HepG2 (cell line): Measurements from ENCODE around the gene RSPRY1. TPM values are rescaled to one million over a fixed set of nuclear protein-coding genes. Genes with fewer than 3 reads are reported as not detected.
A peak's percentile ranks its signal among the peaks of the same experiment; 100 is the strongest.

ENCODE experiments used
- CCAR2 ChIP-seq: fragments of 200-400 bp; formaldehyde crosslinking; optimal IDR thresholded peaks from 2 replicates; pipeline ENCODE3; 2018; ENCODE audit warnings: low read depth, mild to moderate bottlenecking, low read length, moderate library complexity
- RFX5 ChIP-seq: IDR thresholded peaks from 2 replicates; pipeline ENCODE4 v1.6.1; 2011; ENCODE audit warnings: low read depth, low read length, improper control_type of control experiment
- ZNF256 ChIP-seq: sonication (generic); formaldehyde crosslinking; conservative IDR thresholded peaks from 2 replicates; pipeline ENCODE4 v1.4.0; 2020; ENCODE audit warnings: missing genetic modification reagents
- polyA plus RNA-seq, 8 experiments: library from polyadenylated mRNA; depleted of rRNA in 3 of 8; stranded (reverse) in 7 of 8; unstranded in 1 of 8; fragments of >200 nt; fragmentation: Illumina TruSeq in 4 of 8; extraction: Trizol in 4 of 8; gene quantifications; 2 replicates each; pipeline versions ENCODE4 v1.2.1 to v1.2.3, GENCODE V29; 2011 to 2016; ENCODE audit warnings: low read depth in 4 of 8, missing spikeins in 1 of 8, mixed read lengths in 1 of 8; ENCODE audit not compliant: insufficient read depth in 1 of 8
- total RNA-seq, 5 experiments: library from RNA; depleted of rRNA; stranded (reverse); fragments of >200 nt; fragmentation: Illumina TruSeq; extraction: Trizol; gene quantifications; 2 replicates each; pipeline ENCODE4 v1.2.3, GENCODE V29; 2016; ENCODE audit warnings: low read depth in 1 of 5
- TF ChIP-seq, protein P1 (sequence below): IDR thresholded peaks from 2 replicates; pipeline ENCODE4 v1.6.1; 2016
- TF ChIP-seq, protein P2 (sequence below): sonication (generic); formaldehyde crosslinking; IDR thresholded peaks from 2 replicates; pipeline ENCODE4 v1.4.0; 2020; ENCODE audit warnings: mild to moderate bottlenecking, missing genetic modification reagents
- TF ChIP-seq, protein P3 (sequence below): sonication (generic); formaldehyde crosslinking; IDR thresholded peaks from 2 replicates; pipeline ENCODE4 v1.4.0; 2020; ENCODE audit warnings: missing genetic modification reagents, borderline replicate concordance
- TF ChIP-seq, protein P4 (sequence below): sonication (generic); formaldehyde crosslinking; IDR thresholded peaks from 2 replicates; pipeline ENCODE4 v1.5.1; 2020; ENCODE audit warnings: mild to moderate bottlenecking, missing genetic modification reagents, borderline replicate concordance
- TF ChIP-seq, protein P5 (sequence below): conservative IDR thresholded peaks from 2 replicates; pipeline ENCODE4 v1.6.1; 2018; ENCODE audit warnings: missing genetic modification reagents

RSPRY1 gene
- total and polyA plus RNA-seq, 2 of the 13 experiments (the other 11 are each of a cell fraction or from before 2014, with no cell fraction given) = 53.4 to 61.0 TPM

DNA sequence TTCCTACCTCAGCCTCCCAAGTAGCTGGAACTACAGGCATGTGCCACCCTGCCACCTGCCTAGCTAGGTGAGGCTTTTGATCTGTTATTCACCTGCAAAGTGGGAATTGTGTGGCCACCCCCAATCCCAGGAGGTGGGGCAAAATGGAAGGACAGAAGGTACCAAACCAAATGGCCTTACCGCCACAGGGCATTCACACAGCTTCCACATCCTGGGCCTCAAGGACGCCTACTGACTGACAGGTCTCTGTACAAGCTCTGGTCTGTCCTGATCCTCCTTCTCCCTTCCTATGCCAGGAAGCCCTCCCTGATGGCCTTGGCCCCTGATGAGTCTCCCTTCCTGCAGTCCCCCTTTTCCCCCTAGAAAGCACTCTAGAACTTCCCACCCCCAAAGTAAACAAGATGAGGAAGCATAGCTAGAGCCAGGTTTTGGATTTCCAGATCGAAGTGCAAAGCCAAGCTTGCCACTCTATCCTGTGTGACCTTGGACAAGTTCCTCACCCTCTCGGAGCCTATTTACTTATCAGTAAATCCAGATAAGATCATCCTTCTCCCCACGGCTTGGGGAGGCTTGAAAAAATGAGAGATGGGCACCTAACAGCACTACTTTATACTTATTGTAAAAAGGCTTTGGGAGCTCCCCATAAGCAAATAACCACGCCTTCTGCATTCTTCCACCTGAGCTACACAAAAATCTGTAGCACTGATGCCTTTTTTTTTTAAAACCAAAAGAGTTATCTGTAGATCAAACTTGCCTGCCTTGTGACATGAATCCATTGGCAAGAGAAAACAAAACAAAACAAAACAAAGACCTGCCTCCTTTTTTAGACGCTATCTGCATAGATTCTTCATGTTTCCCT is 93.9 kb downstream of the RSPRY1 start (continued):
- TF ChIP-seq RFX5 = no peak
- no peak for TF ChIP-seq CCAR2
- TF ChIP-seq, protein P1, sequence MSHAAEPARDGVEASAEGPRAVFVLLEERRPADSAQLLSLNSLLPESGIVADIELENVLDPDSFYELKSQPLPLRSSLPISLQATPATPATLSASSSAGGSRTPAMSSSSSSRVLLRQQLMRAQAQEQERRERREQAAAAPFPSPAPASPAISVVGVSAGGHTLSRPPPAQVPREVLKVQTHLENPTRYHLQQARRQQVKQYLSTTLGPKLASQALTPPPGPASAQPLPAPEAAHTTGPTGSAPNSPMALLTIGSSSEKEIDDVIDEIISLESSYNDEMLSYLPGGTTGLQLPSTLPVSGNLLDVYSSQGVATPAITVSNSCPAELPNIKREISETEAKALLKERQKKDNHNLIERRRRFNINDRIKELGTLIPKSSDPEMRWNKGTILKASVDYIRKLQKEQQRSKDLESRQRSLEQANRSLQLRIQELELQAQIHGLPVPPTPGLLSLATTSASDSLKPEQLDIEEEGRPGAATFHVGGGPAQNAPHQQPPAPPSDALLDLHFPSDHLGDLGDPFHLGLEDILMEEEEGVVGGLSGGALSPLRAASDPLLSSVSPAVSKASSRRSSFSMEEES = peak; percentile 85
- TF ChIP-seq, protein P2, sequence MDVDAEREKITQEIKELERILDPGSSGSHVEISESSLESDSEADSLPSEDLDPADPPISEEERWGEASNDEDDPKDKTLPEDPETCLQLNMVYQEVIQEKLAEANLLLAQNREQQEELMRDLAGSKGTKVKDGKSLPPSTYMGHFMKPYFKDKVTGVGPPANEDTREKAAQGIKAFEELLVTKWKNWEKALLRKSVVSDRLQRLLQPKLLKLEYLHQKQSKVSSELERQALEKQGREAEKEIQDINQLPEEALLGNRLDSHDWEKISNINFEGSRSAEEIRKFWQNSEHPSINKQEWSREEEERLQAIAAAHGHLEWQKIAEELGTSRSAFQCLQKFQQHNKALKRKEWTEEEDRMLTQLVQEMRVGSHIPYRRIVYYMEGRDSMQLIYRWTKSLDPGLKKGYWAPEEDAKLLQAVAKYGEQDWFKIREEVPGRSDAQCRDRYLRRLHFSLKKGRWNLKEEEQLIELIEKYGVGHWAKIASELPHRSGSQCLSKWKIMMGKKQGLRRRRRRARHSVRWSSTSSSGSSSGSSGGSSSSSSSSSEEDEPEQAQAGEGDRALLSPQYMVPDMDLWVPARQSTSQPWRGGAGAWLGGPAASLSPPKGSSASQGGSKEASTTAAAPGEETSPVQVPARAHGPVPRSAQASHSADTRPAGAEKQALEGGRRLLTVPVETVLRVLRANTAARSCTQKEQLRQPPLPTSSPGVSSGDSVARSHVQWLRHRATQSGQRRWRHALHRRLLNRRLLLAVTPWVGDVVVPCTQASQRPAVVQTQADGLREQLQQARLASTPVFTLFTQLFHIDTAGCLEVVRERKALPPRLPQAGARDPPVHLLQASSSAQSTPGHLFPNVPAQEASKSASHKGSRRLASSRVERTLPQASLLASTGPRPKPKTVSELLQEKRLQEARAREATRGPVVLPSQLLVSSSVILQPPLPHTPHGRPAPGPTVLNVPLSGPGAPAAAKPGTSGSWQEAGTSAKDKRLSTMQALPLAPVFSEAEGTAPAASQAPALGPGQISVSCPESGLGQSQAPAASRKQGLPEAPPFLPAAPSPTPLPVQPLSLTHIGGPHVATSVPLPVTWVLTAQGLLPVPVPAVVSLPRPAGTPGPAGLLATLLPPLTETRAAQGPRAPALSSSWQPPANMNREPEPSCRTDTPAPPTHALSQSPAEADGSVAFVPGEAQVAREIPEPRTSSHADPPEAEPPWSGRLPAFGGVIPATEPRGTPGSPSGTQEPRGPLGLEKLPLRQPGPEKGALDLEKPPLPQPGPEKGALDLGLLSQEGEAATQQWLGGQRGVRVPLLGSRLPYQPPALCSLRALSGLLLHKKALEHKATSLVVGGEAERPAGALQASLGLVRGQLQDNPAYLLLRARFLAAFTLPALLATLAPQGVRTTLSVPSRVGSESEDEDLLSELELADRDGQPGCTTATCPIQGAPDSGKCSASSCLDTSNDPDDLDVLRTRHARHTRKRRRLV (CRISPR knock-in tag) = 0 out of 2 replicates have a peak, but pooled peaks have one; percentile 78
- TF ChIP-seq, protein P3, sequence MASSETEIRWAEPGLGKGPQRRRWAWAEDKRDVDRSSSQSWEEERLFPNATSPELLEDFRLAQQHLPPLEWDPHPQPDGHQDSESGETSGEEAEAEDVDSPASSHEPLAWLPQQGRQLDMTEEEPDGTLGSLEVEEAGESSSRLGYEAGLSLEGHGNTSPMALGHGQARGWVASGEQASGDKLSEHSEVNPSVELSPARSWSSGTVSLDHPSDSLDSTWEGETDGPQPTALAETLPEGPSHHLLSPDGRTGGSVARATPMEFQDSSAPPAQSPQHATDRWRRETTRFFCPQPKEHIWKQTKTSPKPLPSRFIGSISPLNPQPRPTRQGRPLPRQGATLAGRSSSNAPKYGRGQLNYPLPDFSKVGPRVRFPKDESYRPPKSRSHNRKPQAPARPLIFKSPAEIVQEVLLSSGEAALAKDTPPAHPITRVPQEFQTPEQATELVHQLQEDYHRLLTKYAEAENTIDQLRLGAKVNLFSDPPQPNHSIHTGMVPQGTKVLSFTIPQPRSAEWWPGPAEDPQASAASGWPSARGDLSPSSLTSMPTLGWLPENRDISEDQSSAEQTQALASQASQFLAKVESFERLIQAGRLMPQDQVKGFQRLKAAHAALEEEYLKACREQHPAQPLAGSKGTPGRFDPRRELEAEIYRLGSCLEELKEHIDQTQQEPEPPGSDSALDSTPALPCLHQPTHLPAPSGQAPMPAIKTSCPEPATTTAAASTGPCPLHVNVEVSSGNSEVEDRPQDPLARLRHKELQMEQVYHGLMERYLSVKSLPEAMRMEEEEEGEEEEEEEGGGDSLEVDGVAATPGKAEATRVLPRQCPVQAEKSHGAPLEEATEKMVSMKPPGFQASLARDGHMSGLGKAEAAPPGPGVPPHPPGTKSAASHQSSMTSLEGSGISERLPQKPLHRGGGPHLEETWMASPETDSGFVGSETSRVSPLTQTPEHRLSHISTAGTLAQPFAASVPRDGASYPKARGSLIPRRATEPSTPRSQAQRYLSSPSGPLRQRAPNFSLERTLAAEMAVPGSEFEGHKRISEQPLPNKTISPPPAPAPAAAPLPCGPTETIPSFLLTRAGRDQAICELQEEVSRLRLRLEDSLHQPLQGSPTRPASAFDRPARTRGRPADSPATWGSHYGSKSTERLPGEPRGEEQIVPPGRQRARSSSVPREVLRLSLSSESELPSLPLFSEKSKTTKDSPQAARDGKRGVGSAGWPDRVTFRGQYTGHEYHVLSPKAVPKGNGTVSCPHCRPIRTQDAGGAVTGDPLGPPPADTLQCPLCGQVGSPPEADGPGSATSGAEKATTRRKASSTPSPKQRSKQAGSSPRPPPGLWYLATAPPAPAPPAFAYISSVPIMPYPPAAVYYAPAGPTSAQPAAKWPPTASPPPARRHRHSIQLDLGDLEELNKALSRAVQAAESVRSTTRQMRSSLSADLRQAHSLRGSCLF (CRISPR knock-in tag) = no peak
- TF ChIP-seq, protein P4, sequence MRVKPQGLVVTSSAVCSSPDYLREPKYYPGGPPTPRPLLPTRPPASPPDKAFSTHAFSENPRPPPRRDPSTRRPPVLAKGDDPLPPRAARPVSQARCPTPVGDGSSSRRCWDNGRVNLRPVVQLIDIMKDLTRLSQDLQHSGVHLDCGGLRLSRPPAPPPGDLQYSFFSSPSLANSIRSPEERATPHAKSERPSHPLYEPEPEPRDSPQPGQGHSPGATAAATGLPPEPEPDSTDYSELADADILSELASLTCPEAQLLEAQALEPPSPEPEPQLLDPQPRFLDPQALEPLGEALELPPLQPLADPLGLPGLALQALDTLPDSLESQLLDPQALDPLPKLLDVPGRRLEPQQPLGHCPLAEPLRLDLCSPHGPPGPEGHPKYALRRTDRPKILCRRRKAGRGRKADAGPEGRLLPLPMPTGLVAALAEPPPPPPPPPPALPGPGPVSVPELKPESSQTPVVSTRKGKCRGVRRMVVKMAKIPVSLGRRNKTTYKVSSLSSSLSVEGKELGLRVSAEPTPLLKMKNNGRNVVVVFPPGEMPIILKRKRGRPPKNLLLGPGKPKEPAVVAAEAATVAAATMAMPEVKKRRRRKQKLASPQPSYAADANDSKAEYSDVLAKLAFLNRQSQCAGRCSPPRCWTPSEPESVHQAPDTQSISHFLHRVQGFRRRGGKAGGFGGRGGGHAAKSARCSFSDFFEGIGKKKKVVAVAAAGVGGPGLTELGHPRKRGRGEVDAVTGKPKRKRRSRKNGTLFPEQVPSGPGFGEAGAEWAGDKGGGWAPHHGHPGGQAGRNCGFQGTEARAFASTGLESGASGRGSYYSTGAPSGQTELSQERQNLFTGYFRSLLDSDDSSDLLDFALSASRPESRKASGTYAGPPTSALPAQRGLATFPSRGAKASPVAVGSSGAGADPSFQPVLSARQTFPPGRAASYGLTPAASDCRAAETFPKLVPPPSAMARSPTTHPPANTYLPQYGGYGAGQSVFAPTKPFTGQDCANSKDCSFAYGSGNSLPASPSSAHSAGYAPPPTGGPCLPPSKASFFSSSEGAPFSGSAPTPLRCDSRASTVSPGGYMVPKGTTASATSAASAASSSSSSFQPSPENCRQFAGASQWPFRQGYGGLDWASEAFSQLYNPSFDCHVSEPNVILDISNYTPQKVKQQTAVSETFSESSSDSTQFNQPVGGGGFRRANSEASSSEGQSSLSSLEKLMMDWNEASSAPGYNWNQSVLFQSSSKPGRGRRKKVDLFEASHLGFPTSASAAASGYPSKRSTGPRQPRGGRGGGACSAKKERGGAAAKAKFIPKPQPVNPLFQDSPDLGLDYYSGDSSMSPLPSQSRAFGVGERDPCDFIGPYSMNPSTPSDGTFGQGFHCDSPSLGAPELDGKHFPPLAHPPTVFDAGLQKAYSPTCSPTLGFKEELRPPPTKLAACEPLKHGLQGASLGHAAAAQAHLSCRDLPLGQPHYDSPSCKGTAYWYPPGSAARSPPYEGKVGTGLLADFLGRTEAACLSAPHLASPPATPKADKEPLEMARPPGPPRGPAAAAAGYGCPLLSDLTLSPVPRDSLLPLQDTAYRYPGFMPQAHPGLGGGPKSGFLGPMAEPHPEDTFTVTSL (CRISPR knock-in tag) = peak; percentile 96
- TF ChIP-seq ZNF256 (CRISPR knock-in tag) = peak; percentile 31; the same call in 1 of the 2 replicates
- TF ChIP-seq, protein P5, sequence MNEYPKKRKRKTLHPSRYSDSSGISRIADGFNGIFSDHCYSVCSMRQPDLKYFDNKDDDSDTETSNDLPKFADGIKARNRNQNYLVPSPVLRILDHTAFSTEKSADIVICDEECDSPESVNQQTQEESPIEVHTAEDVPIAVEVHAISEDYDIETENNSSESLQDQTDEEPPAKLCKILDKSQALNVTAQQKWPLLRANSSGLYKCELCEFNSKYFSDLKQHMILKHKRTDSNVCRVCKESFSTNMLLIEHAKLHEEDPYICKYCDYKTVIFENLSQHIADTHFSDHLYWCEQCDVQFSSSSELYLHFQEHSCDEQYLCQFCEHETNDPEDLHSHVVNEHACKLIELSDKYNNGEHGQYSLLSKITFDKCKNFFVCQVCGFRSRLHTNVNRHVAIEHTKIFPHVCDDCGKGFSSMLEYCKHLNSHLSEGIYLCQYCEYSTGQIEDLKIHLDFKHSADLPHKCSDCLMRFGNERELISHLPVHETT = peak; percentile 85
